ENCODE results near the gene PALM3.

- TF ChIP-seq POLR2A (IDR thresholded peaks at IDR 0.05) = no peak
- TF ChIP-seq CTCF (IDR thresholded peaks at IDR 0.05) = no peak
Observed at GRCh38 chr19:14107581-14108461, 45.9 kb upstream of the PALM3 start.

Data from vagina (tissue), 2 donors.